ENCODE measurements around the gene SLC25A39.

The SLC25A39 gene

GRCh38 chr17:44311562-44312181, 13.0 kb downstream of the SLC25A39 start:
- no peak for FAIRE-seq

- no peak for FAIRE-seq
These were observed 13.8 kb downstream of the SLC25A39 start for GRCh38 chr17:44310609-44311376.

GRCh38 chr17:44310188-44310587, 14.4 kb downstream of the SLC25A39 start:
- FAIRE-seq, result no peak

- no peak for FAIRE-seq
These were observed 15.2 kb downstream of the SLC25A39 start for GRCh38 chr17:44309472-44309871.

GRCh38 chr17:44308865-44309264, 15.8 kb downstream of the SLC25A39 start:
- FAIRE-seq, result no peak

GRCh38 chr17:44308320-44308818, 16.3 kb downstream of the SLC25A39 start, which contains the start of gene RUNDC3A:
Gene RUNDC3A (plus strand): TSS chr17:44308601. CDS start chr17:44308833, 232 bp downstream.
- no peak for FAIRE-seq

- FAIRE-seq, result no peak
These were observed 17.0 kb downstream of the SLC25A39 start for GRCh38 chr17:44307387-44308186.

GRCh38 chr17:44304651-44305050, 20.0 kb downstream of the SLC25A39 start:
- no peak for FAIRE-seq

GRCh38 chr17:44297975-44298374, 26.6 kb downstream of the SLC25A39 start:
- no peak for FAIRE-seq

- FAIRE-seq, result no peak
These were observed 31.0 kb downstream of the SLC25A39 start for GRCh38 chr17:44293509-44294226.

- no peak for FAIRE-seq
These were observed 37.0 kb downstream of the SLC25A39 start for GRCh38 chr17:44287651-44288050.

- no peak for FAIRE-seq
These were observed 40.6 kb downstream of the SLC25A39 start for GRCh38 chr17:44284024-44284400.

GRCh38 chr17:44283344-44284023, 41.1 kb downstream of the SLC25A39 start:
- FAIRE-seq, result no peak

- FAIRE-seq, result no peak
These were observed 42.4 kb downstream of the SLC25A39 start for GRCh38 chr17:44282264-44282663.

- FAIRE-seq, result no peak
These were observed 43.1 kb downstream of the SLC25A39 start for GRCh38 chr17:44281570-44281969.

- no peak for FAIRE-seq
These were observed 44.2 kb downstream of the SLC25A39 start for GRCh38 chr17:44280392-44280937.

GRCh38 chr17:44279666-44280391, 44.8 kb downstream of the SLC25A39 start:
- FAIRE-seq, result no peak

GRCh38 chr17:44279346-44279665, 45.3 kb downstream of the SLC25A39 start:
- FAIRE-seq, result no peak

GRCh38 chr17:44277976-44278375, 46.6 kb downstream of the SLC25A39 start:
- FAIRE-seq, result no peak

- FAIRE-seq, result no peak
These were observed 51.0 kb downstream of the SLC25A39 start for GRCh38 chr17:44273607-44274006.

GRCh38 chr17:44272954-44273353, 51.7 kb downstream of the SLC25A39 start:
- no peak for FAIRE-seq

Data from islet of Langerhans (tissue), 1 donor.